Stimulated activated CD8-positive, alpha-beta memory T cell treated with anti-CD3 and anti-CD28 coated beads, Interleukin-12 subunit alpha, Interleukin-12 subunit beta, amount 100 ng/mL, for 4 hours (primary cell): ENCODE results near the gene LRRC1.
"Not testable (repeated sequence)": the region's sequence is repeated elsewhere in the genome, so short reads cannot be mapped to it uniquely, and the experiment has no call there.

Source experiments
- DNase-seq: peaks from one replicate; pipeline ENCODE4 v3.0.0-alpha.2; 2020; ENCODE audit warnings: low read depth

The LRRC1 gene

DNA sequence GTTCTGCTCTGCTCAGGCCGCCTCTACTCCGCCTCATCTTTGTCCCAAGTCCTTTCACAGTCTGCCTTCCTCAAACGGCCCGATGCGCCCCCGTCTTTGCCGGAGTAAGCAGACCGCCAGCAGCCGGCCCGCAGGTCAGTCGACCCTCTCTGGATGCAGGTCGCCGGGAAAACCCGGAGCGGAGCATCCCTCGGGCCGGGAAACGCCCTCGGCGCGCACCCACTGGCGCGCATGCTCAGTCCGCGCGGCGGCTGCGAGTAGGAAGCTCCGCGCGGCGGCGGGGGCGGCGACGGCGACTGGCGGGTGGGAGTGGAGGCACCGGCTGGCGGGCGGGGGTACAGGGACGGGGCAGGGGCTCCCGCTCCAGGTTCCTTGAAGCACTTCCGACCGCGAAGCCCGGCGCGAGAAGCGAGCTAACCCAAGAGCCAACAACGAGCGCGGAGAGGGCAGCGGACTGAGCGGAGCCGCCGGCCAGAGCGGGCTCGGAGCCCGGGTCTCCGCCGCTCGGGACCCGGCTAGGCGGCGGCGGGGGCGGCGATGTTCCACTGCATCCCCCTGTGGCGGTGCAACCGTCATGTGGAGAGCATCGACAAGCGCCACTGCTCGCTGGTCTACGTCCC, at the start of gene LRRC1:
Gene LRRC1, plus strand, starts transcription at position 286 of the 620 bp plus-strand sequence. Its CDS starts 252 bp downstream, at position 538.
- DNase-seq, result peak; percentile 77

DNA sequence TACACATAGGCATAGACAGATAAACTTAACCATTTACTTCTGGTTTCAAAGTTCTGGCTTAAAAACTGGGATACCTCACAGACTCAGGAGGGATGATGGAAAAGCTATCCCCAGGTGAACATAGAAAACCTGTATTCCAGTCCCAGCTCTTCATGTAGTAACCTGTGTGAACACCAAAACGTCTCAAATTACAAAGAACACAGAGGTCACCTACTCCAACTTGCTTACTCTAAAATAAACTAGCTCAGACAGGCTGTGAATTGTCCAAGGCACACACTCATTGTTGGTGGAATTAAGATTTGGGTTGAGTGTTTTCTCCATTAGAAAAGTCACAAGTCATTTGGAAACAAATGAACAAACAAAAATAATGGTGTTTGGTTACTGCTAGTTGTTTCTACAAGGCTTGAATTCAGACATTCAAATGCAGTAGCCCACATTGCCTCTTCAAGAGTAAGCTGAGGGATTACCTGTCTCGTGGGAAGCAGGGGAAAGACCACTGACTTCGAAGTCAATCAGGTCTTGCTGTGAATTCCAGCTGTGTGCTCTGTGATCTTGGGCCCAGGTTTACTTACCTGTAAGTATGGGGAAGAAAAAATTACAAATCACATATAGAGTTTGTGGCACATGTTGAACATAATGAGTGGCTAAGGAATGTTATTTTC, 48.2 kb upstream of the LRRC1 start:
- no peak for DNase-seq

DNA sequence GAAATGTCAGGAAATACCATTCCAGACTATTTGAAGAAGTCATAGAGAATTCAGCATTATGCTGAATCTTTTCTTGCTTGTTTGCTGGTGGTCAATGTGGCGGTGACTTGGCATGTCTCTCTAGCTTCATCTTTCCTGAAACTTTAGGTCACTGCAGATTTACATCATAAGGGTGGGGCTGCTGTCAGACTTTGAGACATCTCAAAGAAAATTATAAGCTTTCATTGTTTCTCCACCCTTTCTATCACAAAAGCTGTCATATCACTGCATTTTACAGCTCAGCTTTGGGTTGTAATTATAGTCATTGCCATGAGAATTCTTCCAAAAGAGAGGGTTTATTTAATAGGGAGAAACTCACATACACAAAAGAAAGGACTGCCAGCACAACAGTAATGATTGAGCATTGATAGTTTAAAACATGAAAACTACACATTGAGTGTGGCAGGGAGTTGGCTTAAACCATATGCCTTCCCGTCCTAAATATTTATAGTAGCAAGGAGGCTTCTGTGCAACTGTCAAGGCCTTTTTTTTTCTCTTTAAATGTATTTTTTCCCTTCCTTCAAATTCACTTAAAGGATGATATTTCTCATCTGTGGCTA, 44.7 kb upstream of the LRRC1 start:
- no peak for DNase-seq

DNA sequence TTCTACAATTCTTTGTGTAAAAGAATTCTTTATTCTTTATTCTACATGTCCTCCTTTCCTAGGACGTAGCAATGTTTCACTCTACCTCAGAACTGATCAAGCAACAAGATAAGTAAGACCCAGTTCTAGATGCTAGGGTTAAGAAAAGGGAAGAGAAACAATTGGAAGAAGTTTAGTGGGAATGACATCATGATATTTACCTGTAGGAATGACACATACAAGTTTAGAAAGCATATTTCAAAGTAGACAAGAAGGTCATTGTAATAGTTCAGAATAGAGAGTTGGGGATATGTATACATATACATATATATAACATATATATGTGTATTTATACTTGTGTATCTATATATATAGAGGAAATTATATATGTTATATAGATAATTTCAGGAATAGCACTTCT, 43.4 kb upstream of the LRRC1 start:
- DNase-seq, result no peak

DNA sequence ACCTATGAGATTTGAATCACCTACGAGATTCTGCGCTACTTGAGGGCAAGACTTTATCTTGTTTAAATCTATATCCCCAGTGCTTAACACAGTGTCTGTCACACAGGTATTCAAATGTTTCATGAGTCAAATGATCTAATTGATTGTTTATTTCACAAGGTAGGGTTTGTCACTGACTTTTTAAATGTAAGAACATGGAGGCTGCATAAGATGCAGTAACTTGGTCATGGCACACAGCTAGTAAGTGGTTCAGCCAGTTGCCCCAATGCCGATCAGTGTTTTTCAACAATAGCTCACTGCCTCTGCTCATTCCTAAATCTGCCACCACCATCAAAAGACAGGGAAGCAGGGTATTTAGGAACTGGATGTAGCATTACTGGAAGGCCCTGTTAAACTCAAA, 42.4 kb upstream of the LRRC1 start:
- no peak for DNase-seq

DNA sequence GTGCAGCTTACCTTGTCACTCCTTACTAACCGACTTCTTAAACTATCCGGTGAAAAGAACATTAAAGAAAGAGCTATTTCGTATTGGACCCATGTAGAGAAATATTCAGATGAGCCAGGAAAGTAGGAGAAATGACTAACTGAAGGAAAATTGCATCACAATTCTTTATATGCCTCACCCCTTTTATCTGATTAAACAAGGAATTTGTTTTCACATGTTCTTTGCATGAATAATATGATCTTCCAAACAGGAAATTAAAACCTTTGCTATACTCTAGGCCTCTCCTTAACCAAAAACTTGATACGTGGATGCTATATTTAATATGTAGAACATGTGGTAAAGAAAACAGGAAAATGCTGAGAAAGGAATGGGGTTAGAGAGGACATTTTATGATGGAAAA, 41.9 kb upstream of the LRRC1 start:
- no peak for DNase-seq

DNA sequence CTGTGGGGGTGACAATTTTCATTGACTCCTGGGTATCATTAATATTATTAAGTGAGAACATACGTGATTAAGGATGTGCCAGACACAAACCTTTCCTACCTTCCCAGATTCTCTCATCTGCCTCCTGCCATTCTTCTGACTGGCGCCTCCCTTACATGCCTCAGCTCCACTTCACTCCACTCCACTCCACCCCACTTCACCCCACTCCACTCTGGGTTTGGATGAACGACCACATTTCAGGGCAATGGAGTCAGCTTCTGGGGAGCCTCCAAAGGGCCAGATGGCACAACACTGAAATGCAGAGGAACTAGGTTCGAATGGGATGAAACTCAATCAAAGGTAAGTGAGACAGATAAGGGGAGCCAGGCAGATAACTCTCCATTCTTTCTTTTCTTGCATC, 40.5 kb upstream of the LRRC1 start:
- no peak for DNase-seq

DNA sequence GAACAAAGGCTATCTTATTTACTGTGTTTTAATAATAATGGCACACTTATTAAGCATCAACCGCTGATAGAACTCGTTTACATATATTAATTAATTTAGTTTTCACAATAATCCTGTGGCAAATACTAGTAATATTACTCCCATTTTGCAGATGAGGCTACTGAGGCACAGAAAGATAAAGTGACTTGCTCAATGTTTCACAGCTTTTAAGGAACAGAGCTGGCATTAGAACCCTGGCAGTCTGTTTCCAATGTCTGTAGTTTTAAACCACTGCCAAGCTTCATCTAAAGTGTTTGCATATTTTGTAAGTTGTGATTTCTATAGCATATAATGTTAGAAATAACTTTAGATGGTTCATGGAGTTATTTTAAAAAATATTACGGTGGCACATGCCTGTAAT, 38.4 kb upstream of the LRRC1 start:
- no peak for DNase-seq

DNA sequence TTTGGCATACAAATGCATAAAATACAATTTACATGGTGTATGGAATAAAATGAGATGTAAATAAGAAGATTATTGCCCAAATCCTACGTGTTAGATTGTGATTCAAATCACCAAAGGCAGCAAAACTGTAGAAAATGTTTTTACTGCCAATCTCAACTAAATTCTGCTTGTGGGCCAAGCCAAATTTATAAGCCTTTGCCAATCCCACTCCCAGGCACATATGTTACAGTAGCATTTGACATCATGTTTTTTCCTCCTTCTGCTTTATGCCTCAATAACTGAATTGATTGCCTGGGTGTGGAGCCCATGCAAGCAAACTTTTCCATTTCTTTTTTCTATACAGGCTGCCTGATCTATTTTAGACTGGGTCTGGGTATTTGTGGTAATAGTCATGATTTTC, 36.3 kb upstream of the LRRC1 start:
- DNase-seq, result no peak

DNA sequence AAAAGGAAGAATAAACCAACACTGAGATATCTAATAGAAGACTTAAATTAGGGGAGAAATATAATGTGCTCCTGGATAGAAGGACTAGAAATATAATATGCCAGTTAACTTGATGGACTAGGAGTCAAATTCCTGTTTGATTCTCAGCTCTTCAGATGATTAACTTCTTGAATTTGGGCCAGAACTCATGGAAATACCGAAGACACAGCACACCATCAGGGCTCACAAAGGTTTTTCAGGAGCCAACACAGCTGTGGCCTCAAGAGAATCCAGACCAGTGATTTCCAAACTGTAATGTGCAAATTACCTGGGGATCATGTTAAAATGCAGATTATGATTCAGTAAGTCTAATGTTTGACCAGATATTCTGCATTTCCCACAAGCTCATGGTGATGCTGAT, 33.8 kb upstream of the LRRC1 start:
- DNase-seq, result no peak

DNA sequence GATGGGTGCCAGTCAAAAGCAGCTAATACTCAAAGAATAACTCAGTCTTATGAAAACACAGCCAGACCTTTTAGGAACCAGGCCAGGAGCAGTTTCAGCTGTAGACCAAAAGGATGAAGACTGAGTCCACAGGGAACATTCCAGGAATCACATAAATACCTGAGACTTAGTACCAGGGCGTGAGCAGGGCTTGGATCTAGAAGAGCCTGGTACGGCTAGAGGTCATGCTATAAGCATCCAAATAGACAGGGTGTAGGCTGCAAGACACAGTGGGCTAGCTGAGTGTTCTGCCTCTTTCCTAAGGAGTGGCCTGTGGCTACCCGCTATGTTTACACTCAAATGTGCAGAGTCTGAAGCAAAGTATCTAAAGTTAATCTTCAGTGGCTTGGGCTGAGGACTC, 29.5 kb upstream of the LRRC1 start:
- DNase-seq, result no peak

DNA sequence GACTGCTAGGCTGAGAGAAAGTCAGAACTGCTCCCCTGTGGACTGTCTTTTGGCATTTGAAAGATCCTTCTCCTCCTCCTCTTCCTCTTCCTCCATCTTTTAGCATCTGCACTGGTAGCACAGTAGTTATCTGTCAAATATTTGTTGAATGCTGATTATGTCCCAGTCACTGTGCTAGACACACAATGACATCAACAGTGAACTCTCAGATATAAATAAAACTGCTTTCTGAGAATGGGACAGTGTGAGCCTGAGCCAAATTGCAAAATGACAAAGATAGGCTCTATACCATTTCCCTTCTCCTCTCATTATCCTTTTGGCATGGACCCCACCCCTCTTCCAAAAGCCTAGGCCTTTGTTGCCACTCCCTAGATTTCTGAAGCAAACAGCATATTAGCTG, 27.9 kb upstream of the LRRC1 start:
- DNase-seq, result no peak

DNA sequence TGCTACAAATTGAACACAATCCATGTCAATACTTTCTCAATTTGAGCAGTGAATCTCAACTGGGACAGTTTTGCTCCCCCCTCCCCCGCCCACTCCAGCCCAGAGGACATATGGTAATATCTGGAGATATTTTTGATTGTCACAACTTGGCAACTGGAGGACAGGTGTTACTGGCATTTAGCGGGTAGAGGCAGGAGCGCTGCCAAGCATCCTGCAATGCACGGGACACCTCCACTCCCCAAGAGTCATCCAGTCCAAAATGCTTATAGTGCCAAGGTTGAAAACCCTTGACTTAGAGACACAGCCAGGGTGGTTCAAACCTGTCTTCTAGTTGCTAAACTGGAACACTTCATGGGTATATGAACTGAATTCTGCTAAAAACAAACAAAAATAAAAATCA, 26.9 kb upstream of the LRRC1 start:
- no peak for DNase-seq

DNA sequence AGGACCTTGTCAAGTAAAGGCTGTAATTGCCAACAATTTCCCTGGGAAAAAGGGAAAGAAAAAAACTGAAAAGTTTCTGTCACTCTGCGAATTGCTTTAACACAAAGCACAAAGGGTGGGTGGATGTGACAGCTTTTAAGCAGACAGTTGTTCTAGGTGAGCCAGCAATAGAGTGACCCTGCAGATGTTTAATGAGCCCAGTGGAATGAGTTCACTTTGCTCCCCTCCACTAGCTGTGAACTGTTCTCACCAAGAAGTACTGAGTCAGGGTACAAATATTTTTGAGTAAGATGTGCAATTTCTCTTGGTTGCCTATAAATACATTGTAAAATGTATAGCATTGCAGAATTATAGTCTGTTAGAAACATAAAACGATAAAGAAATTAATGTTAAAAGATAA, 26.2 kb upstream of the LRRC1 start:
- DNase-seq, result no peak

DNA sequence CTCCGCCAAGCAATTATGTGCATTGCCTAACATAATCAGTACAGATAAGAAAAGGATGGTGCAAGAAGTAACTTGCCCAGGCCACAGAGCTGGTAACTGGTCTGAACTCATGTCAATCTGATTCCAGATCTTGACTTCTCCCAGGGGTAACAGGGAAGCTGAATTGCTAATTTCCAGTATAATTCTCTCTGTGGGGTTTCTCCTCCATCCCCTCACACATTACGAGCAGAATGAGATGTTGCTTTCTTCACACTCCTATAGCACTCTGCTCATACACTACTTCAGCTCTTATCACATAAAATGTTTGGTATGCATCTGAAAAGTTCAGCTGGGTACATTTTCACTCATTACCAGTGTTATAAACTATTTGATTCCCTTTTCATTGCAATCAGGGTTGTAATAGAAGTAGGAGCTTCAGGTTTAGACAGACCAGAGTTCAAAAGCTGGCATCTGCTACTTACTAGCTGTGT, 24.0 kb upstream of the LRRC1 start:
- no peak for DNase-seq

DNA sequence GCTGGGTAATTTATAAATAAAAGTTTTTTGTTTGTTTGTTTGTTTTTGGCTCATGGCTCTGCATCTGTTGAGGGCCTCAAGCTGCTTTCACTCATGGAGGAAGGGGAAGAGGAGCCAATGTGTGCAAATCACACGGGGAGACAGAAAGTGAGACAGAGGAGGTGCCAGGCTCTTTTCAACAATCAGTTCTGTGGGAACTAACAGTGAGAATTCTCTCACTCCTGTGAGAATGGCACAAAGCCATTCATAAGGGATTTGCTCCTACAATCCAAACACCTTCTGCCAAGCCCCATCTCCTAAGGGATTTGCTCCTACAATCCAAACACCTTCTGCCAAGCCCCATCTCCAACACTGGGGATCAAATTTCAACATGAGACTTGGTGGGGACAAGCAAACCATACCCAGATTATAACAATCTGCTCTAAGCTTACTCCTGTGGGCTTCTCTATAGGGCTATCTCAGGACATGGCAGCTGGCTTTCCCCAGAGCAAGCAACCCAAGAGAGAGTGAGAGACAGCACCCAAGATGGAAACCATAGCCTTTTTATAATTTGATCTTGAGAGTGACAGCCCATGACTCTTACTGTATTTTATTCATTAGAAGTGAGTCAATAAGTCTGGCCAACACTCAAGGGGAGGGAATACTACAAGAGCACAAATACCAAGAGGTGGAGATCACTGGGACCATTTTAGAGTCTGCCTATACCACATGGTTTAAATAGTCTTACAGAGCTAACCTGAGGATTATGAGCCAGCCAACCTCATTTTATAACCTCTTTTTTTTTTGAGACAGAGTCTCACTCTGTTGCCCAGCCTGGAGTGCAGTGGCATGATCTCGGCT, 22.8 kb upstream of the LRRC1 start:
- no peak for DNase-seq

DNA sequence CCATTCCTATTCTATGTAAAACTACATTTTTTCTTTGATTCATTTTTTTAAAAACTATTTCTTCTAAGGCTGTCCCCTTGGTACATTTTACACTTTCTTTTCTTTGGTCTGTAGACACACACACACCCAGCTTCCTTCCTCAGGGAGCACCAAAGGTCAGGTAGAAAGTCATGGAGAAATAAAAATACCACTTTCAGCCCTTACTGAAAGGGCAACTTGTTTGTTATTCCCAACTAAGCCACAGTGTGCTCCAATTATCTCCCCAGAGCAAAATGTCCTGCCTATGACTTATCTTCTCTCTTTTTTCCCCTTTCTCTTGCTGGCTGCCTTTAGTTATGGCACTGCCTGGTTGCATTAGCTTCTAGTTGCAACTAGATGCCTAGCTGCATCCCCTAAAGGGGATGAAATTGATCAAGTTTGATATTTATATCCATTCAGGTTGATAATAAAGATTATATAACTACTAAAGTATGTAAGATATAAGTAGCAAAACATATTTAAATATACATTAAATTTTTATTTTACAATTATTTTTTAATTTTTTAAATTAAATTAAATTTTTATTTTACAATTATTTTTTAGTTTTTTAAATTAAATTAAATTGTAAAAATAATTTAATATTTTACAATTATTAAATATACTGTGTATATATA, 21.6 kb upstream of the LRRC1 start:
- DNase-seq, result no peak

DNA sequence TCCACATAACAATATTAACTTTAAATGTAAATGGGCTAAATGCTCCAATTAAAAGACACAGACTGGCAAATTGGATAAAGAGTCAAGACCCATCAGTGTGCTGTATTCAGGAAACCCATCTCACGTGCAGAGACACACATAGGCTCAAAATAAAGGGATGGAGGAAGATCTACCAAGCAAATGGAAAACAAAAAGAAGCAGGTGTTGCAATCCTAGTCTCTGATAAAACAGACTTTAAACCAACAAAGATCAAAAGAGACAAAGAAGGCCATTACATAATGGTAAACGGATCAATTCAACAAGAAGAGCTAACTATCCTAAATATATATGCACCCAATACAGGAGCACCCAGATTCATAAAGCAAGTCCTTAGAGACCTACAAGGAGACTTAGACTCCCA, 18.7 kb upstream of the LRRC1 start:
- not testable (repeated sequence) for DNase-seq

DNA sequence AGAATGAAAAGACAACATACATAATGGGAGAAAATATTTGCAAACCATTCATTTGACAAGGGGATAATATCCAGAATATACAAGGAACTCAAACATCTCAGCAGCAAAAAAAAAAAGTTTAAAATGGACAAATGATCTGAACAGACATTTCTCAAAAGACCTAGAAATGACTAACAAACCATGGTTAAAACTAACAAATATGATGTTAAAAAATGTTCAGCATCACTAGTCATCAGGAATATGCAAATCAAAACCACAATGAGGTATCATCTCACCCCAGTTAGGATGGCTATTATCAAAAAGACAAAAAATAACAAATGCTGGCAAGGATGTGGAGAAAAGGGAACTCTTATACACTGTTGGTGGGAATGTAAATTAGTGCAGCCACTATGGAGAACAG, 9.8 kb upstream of the LRRC1 start:
- DNase-seq, result not testable (repeated sequence)

DNA sequence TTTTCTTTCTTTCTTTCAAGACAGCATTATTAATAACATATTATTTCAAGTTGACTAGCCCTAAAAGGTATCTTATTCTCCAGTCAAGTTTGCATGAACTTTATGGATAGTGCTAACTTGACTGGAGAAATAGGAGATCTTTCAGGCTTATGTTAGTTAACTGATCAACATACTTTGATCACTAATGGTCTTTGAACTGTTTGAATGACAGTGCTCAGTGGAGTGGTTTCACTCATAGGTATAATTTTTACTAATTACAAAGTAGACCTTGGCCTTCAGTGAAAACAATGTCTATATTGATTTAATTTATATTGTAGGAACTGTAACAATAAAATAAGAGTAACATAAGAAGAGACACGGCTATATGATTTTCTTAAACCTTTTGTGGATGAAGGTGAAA, 8.0 kb upstream of the LRRC1 start:
- no peak for DNase-seq

DNA sequence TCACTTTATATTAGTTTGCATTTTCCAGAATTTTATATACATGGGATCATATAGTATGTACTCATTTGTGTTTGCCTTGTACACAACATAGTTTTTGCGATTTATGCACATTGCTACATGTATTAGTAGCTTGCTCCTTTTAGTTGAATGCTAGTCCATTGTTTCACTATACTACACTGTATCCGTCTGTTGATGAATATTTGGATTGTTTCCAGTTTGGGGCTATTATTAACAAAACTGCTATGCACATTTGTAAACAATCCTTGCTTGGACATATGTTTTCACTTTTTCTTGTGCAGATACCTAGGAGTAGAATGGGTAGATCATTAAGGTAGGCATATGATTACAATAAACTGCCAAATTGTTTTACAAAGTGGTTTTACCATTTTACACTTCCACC, 3.9 kb upstream of the LRRC1 start:
- no peak for DNase-seq

DNA sequence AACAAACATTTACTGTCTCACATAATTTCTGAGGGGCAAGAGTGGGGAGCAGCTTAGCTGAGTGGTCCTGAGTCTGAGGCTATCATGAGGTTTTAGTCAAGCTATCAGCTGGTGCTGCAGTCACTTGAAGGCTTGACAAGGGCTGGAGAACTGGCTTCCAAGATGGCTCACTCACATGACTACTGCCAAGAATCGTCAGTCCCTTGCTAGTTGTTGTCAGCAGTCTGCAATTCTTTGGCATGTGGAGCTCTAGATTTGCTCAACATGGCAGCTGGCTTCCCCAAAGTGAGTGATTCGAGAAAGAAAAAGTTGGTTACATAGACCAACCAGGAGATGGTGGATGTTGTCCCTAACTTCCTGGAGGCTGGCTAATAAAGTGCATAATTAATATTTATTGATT, 2.8 kb upstream of the LRRC1 start:
- no peak for DNase-seq
